Esophagus muscularis mucosa (tissue), 4 donors: ENCODE results near the gene ATXN10.

ENCODE experiments used
- EP300 ChIP-seq: sonication (generic); formaldehyde crosslinking; IDR thresholded peaks from one replicate; pipeline ENCODE4 v1.6.1; 2017; ENCODE audit warnings: antibody characterized with exemption
- POLR2A ChIP-seq: fragments of 450-650 bp; IDR thresholded peaks from one replicate; pipeline ENCODE4 v1.6.1; 2017; ENCODE audit warnings: antibody characterized with exemption, moderate library complexity, mild to moderate bottlenecking, low read depth
- TF ChIP-seq, protein P1 (sequence below), 3 experiments: fragments of 200-600 bp in 2 of 3; fragments of 450-650 bp in 1 of 3; sonication (generic) in 2 of 3; IDR thresholded peaks; one replicate each; pipeline ENCODE4 v1.5.1; 2017 to 2019; ENCODE audit warnings: antibody characterized with exemption in 3 of 3, mild to moderate bottlenecking in 2 of 3, moderate library complexity in 1 of 3

- TF ChIP-seq, protein P1, sequence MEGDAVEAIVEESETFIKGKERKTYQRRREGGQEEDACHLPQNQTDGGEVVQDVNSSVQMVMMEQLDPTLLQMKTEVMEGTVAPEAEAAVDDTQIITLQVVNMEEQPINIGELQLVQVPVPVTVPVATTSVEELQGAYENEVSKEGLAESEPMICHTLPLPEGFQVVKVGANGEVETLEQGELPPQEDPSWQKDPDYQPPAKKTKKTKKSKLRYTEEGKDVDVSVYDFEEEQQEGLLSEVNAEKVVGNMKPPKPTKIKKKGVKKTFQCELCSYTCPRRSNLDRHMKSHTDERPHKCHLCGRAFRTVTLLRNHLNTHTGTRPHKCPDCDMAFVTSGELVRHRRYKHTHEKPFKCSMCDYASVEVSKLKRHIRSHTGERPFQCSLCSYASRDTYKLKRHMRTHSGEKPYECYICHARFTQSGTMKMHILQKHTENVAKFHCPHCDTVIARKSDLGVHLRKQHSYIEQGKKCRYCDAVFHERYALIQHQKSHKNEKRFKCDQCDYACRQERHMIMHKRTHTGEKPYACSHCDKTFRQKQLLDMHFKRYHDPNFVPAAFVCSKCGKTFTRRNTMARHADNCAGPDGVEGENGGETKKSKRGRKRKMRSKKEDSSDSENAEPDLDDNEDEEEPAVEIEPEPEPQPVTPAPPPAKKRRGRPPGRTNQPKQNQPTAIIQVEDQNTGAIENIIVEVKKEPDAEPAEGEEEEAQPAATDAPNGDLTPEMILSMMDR (IDR thresholded peaks at IDR 0.05) = no peak
- TF ChIP-seq POLR2A = no peak
- no peak for TF ChIP-seq EP300
Measured at GRCh38 chr22:45657701-45658100, 13.9 kb upstream of the ATXN10 start.
